HG02798 (cell line): ENCODE results near the gene SAMD4A.

Experiments
- ATAC-seq: cut with Tn5 transposase; IDR thresholded peaks from one replicate; pipeline ENCODE4 v1.9.1; 2021; ENCODE audit warnings: mild to moderate bottlenecking; ENCODE audit not compliant: unreplicated experiment, poor library complexity

SAMD4A gene

DNA sequence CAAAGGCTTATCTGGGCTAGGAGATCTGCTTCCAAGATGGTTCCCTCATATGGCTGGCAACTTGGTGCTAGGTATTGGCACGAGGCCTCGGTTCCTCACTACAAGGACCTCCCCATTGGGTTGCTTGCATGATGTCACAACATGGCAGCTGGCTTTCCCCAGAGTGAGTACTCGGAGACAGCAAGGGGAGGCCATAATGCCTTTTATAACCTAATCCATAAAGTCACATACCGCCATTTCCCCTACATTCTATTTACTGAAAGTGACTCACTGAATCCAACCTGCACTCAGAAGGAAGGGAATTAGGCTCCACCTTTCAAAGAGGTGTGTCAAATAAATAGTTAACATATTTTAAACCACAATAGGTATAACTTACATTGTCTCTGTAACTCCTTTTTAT, 130.9 kb downstream of the SAMD4A start:
- ATAC-seq = no peak

DNA sequence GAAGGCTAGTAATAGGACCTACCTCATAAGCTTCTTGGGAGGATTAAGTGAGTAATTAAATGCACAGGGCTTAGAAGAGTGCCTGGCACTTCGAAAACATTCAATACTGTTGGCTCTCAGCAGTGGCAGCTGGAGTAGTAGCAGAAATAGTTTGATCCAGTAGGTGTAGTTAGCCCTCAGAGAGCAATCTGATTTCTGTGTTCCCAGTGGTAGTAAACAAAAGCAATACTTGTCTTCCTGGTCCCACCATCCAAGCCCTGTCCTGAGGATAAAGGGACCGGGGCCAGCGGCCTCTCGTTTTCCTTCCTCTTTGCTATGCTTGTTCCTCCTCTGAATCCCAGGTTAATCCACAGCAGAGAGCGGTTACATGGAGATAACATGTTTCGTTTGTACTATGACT, 131.6 kb downstream of the SAMD4A start:
- ATAC-seq = no peak

DNA sequence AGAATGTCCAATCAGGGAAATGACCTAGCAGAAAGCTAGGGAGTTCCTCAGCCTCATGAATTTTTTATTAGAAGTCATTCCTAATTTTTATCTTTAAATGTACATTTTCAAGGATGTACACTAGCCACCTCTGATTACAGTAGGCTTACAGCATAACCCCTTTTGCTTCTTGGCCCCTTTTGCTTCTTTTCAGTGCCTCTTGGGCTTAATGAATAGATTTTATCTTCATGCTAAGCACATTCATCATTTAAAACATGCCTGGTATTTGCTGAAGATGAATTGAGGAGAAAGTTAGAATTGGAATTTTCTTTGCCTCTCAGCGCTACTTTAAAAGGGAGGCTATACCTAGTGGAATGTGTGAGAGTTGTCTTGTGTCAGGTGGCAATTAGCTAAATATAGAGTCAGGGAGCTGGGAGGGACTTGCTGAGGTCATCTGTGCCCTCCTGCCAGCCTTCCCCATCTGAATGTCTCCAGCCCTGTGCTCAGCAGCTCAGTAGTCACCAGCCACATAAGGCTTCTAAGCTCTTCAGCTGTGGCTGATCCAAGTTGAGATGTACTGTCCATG, 132.1 kb downstream of the SAMD4A start:
- ATAC-seq = no peak

DNA sequence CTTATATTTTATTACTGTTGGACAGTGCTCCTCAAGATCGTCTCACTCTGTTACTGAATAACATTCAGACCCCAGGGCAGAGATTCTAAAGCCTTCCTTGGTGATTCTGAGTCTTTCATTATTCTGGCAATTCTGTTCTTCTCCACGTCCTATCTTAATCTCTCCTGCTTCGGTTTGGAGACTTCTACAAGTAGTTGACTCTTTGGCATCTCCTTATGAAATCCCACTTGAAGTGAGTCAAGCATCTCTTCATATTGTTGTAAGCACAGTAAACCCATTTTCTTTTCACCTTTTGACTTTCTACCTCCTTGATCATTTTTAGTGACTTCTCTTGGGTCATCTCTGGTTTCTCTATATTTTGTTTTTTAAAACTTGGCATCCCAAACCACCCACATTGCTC, 132.8 kb downstream of the SAMD4A start:
- no peak for ATAC-seq

DNA sequence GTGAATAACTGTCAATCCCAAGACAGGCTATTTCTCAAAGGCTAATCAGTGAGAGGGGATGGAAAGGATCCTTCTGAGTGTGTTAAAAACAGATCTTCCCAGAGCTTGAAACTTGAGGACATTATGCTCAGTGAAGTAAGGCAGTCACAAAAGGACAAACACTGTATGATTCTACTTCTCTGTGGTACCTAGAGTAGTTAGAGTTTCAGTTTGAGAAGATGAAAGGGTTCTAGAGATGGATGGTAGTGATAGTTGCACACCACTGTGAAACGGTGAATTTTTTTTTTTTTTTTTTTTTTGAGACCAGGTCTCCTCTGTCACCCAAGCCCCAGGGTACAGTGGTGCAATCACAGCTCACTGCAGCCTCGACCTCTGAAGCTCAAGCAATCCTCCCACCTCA, 133.8 kb downstream of the SAMD4A start:
- ATAC-seq = no peak

DNA sequence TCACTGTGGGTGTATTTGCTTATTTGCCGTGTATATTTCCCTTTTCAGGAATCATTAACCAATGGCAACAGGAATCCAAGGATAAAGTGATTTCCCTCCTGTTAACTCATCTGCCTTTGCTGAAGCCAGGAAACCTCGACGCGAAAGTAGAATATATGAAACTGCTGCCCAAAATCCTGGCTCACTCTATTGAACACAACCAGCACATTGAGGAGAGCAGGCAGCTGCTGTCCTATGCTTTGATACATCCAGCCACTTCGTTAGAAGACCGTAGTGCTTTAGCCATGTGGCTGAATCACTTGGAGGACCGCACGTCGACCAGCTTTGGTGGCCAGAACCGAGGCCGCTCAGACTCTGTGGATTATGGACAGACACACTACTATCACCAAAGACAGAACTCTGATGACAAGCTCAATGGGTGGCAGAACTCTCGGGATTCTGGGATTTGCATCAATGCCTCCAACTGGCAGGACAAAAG, 135.1 kb downstream of the SAMD4A start:
- no peak for ATAC-seq

DNA sequence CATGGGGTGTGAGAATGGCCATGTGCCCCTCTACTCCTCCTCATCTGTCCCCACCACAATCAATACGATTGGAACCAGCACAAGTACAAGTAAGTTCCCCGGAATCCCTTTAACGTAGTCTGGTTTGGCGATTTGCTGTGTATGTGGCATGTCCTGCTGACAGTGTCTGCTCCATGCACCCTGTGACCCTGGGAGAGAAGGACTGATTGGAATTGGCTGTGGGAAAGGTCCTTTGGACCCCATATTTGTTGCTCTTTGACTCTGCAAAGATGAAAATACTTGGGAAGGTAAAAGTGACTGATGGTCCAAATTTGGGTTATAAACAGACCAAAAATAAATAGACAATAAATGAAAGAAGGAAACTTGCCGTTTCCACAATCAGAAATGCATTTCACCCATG, 135.6 kb downstream of the SAMD4A start:
- ATAC-seq = no peak

DNA sequence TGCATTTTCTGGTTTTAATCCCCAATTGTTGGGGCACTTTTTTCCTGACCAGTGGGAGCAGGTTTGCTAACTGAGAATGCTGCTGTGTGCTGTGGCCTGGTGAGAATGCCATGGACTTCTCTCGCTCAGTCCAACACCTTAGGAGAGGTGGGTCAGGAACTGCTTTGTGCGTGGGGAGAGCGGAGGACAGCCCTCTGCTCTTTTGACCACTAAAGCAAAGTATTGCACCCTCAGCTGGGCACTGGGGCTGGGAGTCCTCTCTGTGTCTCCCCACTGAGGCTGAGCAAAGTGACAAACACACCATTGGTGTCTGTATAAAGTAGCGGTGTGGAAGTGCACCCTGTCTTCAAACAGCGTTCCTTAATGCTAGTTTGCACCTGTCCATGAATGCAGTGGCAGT, 136.2 kb downstream of the SAMD4A start:
- no peak for ATAC-seq

DNA sequence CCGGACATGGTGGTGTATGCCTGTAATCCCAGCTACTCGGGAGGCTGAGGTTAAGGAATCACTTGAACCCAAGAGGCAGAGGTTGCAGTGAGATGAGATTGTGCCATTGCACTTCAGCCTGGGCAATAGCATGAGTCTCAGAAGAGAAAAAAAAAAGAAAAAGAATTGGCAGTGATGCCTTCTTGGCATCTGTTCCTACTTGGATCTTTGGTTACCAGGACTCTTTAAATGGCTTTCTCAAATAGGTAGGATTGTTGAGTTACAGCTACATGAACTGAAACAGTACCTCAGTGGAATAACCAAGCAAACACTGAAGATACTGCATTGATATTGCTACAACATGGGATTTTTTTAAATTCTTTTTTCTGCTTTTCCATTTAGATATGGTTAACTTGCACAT, 136.8 kb downstream of the SAMD4A start:
- no peak for ATAC-seq

DNA sequence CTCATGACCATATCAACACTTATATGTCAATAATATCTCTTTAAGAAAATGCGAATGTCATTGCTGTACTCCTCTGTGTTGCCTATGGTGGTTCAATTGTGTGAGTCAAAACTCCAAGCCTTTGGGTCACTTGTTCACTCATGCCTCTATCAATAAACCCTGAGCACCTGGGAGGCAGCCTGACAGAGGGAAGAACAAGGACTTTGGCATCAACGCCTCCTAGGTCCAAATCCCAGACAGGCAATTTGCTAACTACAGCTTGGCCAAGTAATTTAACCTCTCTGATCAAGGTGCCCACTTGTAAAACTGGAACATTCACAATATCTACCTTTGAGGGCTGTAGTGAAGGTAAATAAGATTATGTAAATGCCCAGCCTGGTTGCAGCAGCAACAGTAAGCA, 137.8 kb downstream of the SAMD4A start:
- no peak for ATAC-seq

DNA sequence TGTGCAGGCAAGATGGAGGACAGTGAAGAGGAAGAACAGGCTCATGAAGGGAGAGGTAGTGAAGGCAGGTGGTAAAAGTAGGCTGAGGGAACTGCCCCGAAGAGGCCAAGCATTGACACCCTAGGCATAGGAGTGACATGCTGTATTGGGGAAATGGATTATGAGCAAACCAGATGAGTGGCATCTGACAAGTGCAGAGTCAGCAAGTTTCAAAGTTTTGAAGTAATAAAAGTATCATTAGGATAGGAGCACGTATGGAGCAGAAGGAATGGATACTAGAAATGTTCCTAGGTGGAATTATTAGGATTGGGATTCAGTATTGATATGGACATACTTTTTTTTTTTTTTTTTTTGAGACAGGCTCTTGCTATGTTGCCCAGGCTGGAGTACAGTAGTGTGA, 139.8 kb downstream of the SAMD4A start:
- ATAC-seq = no peak

DNA sequence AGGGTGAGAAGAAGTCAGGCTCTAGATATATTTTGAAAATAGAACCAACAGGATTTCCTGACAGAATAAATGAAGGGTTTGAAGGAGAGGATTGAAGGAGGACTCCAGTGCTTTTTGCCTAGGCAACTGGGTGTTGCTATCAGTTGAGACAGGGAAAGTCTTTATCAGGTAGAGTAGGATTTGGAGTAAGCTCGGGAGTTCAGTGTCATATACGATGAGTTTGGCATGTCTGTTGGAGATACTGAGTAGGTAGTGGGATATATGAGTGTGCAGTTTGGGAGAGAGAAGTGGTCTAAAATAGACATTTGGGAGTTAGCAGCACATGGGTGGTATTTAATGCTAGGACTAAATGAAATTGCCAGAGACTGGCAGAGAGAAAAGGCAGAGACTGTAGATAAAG, 141.2 kb downstream of the SAMD4A start:
- ATAC-seq = no peak

DNA sequence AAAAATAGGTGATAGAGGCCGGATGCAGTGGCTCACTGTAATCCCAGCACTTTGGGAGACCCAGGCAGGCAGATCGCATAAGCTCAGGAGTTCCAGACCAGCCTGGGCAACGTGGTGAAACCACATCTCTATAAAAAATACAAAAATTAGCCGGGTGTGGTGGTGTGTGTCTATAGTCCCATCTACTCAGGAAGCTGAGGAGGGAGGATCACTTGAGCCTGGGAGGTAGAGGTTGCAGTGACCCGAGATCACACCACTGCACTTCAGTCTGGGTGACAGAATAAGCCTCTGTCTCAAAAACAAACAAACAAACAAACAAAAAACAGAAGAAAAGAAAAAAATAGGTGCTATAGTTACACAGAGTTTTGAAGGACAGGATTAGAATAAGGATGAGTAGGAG, 142.1 kb downstream of the SAMD4A start:
- ATAC-seq = no peak

DNA sequence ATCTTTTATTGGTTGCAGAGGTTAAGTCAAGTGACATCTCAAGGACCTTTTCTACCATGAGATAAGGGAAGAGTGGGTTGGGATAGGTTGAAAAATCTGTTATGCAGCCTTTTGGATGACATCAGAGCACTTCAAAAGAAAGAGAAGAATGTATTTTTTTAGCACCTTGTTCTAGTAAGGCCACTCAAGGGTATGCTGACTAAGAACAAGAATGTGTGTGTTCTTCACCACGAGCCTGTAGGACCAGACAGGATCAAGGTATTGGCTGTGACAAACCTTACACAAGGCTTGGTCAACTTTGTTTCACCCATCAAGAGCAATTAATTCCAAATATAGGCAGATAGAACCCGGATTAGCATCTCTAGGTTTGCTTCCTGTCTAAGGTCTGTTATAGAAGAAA, 142.5 kb downstream of the SAMD4A start:
- peak; percentile 62 for ATAC-seq

DNA sequence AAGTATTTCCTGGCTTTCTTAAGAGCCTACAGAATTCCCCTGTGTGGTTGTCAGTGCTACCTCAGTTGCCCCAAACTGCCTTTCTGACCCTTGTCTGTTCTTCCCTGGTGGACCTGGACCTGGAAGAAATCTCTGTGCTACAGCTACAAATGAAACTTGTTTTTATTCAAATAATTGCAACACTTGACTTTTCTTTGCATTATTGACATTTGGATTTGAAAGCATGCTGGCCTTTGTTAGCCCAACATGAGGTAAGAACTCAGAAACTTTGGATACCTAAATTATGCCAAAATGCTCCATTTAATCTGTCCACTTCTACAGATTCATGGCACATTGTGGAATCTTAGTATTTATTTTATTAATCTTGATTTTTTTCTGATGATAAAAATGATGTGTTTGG, 142.9 kb downstream of the SAMD4A start:
- ATAC-seq = peak; percentile 3

DNA sequence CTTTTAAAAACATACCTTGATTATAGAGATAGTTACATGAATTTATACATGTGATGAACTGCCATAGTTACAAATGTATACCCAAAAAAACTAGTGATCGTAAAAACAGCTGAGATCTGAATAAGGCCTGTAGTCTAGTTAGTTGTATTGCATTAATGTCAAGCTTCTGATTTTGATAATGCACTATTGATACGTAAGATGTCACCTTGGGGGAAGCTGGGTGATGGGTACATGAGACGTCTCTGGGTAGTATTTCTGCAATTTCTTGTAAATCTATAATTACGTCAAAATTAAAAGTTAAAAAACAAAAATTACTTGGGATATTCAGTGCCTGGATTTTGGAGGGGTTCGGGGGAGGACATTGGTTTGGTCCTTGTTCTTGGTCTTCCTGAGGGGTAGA, 144.4 kb downstream of the SAMD4A start:
- ATAC-seq = no peak

DNA sequence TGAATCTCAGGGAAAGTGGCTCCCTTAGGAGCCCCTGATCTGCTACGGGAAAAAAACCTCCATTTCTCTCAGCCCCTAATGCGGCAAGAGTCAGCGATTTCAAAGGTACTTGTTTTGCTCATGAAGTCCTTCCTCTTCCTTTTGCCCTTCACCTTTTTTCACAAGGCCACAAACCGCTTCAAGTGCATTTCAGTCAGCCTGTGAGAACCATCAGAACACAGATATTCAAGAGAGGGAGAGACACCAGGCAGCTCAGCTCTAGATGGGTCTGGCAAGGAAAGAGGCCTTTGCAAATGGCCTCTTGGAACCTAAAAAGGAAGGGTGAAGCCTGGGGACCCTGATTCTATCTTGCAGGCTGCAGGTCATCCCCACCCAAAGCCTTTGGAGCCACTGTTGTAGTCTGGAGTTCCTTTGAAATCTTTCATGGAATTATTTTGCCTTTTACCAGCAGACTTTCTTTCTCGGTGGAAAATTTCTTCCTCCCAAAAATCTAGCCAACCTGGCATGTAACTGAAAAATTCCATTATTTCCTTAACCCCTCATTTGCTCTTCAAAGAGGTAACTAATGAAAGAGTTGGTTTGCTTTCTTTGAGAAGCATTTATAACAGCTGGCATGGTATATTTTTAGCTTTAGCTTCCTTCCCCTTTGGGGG, 145.0 kb downstream of the SAMD4A start:
- ATAC-seq = no peak

DNA sequence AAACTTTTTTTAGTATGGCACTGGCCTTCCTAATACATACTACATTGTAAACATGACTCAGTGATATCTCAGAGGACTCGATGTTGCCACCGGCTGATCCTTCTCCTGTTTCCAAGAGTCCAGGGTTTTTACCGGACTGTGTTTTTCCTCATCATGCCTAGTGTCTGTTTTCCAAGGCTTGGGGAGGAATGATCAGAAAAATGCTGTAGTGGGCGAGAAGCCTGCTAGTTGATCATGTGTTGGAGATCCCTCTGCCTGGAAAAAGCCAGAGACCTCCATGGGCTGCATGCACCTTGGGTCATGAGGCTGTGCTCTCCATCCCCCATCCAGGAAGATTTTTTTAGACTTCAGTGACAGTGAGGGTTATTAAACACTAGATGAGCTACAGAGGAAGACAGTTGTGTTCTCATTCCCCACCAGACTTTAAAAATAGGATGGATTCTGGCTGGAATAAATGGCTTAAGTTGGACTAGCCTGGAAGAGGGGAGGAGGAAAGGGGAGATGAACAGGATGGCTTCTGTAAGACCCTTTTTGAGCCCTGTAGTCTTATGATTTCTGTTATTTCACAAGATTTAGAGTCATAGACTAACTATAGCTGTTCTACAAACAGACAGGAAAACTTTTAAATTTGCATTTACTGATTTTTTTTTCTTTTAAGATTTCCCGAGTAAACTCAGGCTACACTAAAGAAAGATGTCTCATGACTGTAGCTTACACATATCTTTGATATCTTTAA, 145.7 kb downstream of the SAMD4A start:
- ATAC-seq = no peak

DNA sequence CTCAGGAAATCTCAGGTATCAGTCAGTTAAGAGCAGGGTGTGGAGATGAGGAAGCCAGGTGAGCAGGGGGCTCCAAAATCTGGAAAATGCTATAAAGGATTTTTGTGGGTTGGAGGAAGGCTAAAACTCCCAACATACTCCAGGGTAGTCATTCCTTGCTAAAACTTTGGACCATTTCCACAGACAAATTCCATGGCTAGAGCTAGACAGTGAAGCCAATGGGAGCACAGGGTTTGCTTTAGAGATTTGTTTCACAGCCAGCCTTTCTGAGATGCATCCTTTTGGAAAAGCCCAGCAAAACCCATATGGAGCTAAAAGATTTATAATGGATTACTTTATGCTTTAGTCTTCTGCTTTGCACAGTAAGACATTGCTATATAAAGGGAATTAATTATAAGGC, 146.5 kb downstream of the SAMD4A start:
- no peak for ATAC-seq

DNA sequence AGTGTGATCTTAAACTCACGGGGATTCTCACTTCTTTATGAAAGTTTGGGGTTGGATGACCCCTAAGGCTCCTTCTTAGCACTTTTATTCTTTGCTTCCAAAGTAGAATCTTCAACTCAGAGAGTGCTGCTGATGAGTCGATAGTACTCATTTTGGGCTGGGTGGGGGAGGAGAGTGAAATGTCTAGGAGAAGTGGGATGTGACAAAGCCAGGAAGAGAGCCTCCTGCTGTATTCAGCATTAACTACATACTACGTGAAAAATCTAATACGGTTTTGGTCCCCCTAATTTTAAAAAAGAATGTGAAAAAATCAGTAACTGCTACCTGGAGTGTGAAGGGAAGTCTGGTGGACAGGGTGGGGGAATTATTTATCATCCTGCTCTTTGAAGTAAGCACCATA, 148.3 kb downstream of the SAMD4A start:
- ATAC-seq = no peak

DNA sequence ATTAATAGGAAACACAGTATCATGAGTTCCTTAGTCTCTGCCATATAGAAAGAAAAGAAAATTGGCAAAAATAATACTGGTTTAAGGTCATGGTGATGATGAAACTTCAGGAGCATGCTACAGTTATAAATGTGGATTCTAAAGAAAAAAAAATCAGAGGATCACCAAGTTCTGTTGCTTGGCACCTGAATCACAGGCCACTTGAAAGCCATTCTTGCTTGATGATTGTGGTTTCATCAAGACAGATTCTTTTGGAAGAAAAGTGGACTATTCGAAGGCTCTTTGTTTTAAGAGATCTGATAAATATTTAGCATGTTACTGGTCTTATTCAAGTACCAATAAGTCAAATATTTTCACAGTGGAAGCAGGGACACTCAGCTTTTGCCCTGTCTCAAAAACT, 148.9 kb downstream of the SAMD4A start:
- ATAC-seq = no peak

DNA sequence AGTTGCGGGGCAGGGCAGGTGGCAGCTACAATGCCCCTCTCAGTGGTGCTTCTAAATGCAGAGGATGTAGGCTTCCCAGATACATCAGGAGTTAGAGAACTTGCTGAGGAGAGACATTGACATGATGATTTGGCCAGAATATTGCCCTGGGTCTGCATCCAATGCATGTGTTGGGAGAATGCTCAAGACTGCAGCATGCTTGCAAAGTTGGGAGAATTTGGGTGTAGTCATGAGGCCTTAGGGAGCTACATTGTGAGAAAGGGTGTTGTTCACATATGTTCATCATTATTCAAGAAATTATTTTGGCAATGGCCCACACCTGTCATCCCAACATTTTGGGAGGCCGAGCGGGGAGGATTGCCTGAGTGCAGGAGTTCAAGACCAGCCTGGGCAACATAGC, 149.9 kb downstream of the SAMD4A start:
- ATAC-seq = no peak
